Measurements from ENCODE around the gene ZNF428. TPM values are rescaled to one million over a fixed set of nuclear protein-coding genes. Genes with fewer than 3 reads are reported as not detected.
A peak's percentile ranks its signal among the peaks of the same experiment; 100 is the strongest.
"Not testable (repeated sequence)": the region's sequence is repeated elsewhere in the genome, so short reads cannot be mapped to it uniquely, and the experiment has no call there.

The ZNF428 gene
- polyA plus RNA-seq, 1 donor = 56.5 TPM

GRCh38 chr19:43616954-43617353, 2.5 kb downstream of the ZNF428 start:
- no peak for DNase-seq (ENCODE audit: low read depth)

DNA sequence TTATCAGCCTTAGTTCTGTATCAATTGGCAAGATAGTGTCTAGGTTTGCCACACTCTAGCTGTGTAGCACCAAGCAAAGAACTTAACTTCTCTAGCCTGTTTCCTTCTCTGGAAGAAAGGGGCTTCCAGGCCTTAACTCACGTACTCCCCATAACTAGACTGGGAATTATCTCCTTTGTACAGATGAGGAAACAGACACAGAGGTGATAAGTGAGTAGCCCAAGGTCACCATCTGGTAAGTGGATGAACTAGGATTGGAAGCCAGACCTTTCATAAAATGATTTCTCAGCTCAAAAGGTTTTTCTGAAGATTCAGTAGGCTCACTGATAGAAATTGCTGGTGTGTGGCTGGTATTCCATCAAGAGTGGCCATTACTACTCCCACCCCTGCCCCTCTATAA, 3.1 kb downstream of the ZNF428 start:
- DNase-seq (ENCODE audit: low read depth) = no peak

- DNase-seq (ENCODE audit: low read depth) = no peak
These were observed 7.1 kb downstream of the ZNF428 start for GRCh38 chr19:43612374-43612773.

- no peak for DNase-seq (ENCODE audit: low read depth)
These were observed 7.6 kb downstream of the ZNF428 start, which contains the start of gene SRRM5 for GRCh38 chr19:43611788-43612187. SRRM5 (plus strand) TSS chr19:43612088; CDS start chr19:43612122, 34 bp downstream.

- no peak for DNase-seq (ENCODE audit: low read depth)
These were observed 8.9 kb downstream of the ZNF428 start for GRCh38 chr19:43610493-43610892.

- DNase-seq (ENCODE audit: low read depth) = no peak
These were observed 9.6 kb downstream of the ZNF428 start for GRCh38 chr19:43609872-43610271.

DNA sequence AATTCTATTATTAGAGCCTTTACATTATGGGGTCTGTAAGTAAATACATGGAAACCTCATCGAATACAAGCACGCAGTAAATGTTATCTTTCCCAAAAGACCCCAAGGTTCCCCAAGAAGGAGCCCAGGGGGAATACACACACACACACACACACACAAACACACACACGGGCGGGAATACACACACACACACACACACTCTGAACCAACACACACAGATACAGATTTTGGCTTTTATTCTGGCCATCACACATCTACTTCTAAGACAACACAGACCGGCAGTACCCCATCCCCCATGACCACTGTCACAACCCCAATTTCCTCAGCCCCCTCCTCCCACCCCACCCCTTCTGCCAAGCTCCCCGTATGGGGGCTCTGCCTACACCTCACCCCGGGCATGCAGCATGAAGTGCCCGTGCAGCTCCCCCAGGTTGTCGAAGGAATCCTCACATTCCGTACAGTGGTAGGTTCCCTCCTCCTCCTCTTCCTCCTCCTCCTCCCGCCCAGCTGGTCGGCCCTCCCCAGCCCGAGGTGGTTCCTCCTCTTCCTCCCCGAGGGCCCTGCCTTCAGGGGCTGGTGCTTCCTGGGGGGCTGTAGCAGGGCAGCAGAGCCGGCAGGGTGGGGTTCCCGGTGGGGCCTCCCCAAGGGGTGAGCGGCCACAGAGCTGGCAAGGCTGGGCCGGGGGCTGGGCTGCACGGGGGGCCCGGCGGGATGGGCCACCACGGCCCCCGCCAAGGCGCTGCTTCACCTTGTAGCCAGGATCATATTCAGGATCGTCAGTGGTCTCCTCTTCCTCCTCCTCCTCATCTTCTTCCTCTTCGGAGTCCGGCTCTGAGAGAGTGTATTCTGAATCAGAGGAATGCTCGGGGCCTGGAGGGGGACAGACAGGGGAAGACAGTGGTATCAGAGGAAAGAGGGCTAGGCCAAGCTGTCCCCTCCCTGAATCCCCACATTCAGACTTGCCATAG, 11.9 kb downstream of the ZNF428 start:
- DNase-seq (ENCODE audit: low read depth) = no peak

DNA sequence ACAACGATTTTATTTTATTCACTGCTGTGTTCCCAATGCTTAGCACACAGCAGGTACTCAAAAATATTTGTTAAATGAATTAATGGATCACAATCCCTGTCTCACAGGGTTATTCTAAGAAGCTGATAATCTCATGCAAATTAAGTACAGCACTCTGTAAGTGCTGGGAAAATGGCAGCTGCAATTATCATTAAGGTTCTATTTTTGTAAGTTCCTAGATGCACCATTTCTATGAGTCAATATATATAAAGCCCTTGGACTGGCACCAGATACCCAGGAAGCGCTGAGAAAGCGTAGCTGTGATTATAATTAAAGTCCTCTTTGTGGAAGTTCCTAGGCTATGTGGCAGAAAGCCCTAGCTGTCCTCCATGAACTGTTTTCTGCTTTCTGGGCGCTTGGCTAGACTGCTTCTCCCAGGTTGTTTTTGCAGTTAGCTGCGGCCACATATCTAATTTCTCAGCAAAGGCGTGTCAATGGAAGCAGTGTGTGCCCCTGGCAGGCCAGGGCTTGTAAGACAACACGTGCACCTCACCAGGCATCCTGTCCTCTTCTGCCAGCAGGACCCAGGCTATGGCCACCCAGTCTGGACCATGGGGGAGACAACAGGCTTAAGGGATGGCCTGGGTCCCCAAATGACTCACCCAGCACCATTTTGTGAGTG, 12.7 kb downstream of the ZNF428 start:
- no peak for DNase-seq (ENCODE audit: low read depth)

GRCh38 chr19:43605875-43606568, 13.4 kb downstream of the ZNF428 start:
- DNase-seq (ENCODE audit: low read depth) = no peak

DNA sequence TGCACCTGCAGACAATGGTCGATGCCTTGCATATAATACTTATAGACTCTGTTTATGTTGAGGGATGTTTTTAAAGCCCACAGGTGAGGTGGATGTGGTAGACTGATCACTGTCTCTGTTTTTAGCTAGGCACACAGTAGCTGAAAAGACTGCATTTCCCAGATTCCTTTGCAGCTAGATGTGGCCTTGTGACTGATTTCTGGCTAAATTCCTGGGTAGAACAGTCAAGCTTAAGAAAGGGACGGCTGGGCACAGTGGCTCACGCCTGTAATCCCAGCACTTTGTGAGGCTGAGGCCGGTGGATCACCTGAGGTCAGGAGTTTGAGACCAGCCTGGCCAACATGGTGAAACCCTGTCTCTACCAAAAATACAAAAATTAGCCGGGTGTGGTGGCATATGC, 19.1 kb downstream of the ZNF428 start:
- DNase-seq (ENCODE audit: low read depth) = not testable (repeated sequence)

DNA sequence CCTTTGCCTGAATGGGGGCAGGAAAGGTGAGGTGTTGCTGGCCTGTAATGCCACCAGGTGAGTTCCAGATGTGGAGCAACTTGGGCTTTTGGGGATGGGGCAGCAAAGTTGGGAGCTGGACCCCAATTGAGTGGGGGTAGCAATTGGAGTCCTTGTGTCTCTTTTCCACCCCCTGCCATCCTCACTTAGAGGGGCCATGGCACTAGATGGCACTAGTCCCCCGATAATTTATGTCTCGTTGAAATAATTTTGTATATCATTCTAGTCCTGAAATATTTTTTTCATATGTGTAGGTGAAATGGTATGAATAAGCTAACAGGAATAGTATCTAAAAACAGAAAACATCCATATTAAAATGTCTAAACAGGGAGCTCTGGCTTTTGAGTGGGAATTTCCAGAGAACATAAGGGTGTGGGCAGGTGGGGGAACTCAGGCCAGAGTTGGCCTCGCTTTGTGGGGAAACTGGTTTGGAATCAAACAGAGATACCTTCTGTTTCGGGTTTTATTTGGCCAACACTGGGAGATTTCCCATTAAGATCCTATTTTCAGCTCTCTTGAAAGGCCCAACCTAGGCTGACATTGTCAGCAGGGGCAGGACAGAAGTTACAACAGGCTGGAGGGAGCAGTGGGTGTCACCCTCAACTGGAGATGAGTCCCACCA, 19.7 kb downstream of the ZNF428 start:
- no peak for DNase-seq (ENCODE audit: low read depth)

DNA sequence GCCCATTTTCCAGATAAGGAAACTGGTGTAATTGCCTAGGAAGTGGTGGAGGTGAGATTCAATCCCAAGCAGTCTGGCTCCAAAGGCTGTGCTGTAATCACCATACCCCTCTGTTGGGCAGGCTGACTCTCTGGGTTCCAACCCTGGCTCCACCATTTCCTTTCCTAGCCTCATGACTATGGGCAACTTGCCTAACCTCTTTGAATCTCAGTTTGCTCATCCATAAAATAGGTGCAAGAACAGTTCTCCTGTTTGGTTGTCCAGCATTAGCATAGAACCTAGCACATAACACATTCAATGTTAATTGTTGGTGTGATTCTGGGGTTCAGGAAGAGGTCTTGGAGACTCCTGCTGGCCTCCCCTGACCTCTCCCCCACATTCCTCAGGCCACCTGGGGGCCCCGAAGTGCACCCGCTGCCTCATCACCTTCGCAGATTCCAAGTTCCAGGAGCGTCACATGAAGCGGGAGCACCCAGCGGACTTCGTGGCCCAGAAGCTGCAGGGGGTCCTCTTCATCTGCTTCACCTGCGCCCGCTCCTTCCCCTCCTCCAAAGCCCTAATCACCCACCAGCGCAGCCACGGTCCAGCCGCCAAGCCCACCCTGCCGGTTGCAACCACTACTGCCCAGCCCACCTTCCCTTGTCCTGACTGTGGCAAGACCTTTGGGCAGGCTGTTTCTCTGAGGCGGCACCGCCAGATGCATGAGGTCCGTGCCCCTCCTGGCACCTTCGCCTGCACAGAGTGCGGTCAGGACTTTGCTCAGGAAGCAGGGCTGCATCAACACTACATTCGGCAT, 20.8 kb downstream of the ZNF428 start:
- DNase-seq (ENCODE audit: low read depth) = no peak

- DNase-seq (ENCODE audit: low read depth) = no peak
These were observed 21.6 kb downstream of the ZNF428 start for GRCh38 chr19:43597876-43598275.

DNA sequence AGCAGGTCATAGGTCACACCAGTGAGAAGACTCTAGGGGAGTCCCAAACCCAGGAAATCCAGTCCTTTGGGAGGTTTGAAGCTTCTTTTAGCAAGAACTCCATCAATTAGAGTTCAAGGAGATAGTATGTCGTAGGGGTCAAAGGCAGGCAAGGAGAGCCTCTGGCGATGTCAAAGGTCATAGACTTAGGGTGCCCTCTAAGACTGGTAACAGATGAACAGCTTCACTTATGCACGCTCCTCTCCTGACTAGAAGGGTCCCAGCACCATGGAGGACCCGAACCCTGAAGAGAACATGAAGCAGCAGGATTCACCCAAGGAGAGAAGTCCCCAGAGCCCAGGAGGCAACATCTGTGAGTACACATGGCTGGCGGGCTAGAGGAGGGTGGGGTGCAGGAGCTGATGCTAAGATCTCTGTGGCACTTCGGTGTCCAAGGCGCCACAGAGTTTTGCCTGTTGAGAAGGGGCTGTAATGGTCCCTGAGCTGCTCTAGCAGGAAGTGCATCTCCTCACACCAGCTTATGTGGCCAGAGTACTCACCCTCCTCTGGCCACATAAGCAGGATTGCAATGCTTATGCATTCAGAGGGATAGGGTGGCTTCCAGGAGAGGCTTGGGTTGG, 22.5 kb downstream of the ZNF428 start:
- no peak for DNase-seq (ENCODE audit: low read depth)

- DNase-seq (ENCODE audit: low read depth) = peak; percentile 99
These were observed 23.2 kb downstream of the ZNF428 start, which contains the start of the genes IRGQ and ZNF576 for GRCh38 chr19:43595999-43596841. IRGQ (minus strand) TSS chr19:43596134; CDS start chr19:43595338, 796 bp downstream. ZNF576 (plus strand) TSS chr19:43596595; CDS start chr19:43597109, 514 bp downstream.

- no peak for DNase-seq (ENCODE audit: low read depth)
These were observed 23.8 kb downstream of the ZNF428 start for GRCh38 chr19:43595605-43595998.

DNA sequence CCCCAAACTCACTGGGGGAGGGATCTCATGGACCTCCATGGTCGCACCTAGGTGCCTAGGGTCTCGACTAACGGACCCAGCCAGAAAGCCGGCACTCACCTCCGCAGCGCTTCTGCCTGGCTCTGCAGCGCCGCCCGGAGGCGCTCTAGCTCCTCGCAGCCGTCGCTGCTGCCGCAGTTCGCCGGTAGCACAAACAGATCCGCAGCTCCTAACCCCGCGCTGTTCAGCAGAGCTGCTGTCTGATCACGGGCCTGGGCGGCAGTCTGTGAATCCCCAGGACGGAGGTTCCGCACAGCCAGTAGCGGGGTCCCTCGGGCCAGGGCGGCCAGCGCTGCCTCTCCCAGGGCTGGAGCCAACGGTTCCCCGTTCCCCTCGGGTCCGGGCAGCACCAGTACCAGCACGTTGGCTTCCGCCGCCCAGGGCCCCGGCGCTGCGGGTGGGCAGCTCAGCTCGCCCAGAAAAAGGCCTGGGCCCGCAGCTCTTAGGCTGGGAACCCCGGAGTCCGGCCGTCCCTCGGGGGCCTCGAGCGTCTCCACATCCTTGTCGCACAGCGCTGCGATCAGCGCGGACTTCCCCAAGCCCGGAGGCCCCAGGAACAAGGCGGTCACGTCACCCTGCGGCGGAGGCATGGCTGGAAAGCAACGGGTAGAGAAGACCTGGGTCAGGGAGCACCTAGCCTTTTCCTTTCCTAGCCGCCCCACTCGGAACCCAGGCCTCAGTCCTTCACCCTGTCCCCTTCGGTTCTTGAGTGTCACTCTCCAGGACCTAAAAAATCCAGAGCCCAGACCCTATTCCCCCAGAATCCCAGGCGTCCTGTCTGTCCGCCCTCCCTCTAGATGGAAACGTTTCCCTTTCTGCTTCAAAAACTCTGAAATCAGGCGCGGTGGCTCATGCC, 24.5 kb downstream of the ZNF428 start:
- no peak for DNase-seq (ENCODE audit: low read depth)

- no peak for DNase-seq (ENCODE audit: low read depth)
These were observed 25.2 kb downstream of the ZNF428 start for GRCh38 chr19:43594081-43594697.

All from forelimb muscle (tissue), 1 donor.